Mammary microvascular endothelial cell (primary cell): Measurements from ENCODE around the gene PCDHA12. TPM values are rescaled to one million over a fixed set of nuclear protein-coding genes. Genes with fewer than 3 reads are reported as not detected.

Source experiments
- total RNA-seq: library from RNA; depleted of rRNA; stranded (reverse); fragments of >200 nt; gene quantifications from 2 replicates; pipeline ENCODE4 v1.2.3, GENCODE V29; 2015

The PCDHA12 gene
- total RNA-seq: not detected in 2 replicates

GRCh38 chr5:140875085-140876065, at the start of gene PCDHA12:
Gene PCDHA12, plus strand, starts transcription at chr5:140875308. Its CDS starts 165 bp downstream, at chr5:140875473.

GRCh38 chr5:140827704-140828361, 47.3 kb upstream of the PCDHA12 start, which contains the start of gene PCDHA6:
Gene PCDHA6, plus strand, starts transcription at chr5:140827960. Its CDS starts 132 bp downstream, at chr5:140828092.

GRCh38 chr5:140833993-140834392, 41.1 kb upstream of the PCDHA12 start, which contains the start of gene PCDHA7:
Gene PCDHA7, plus strand, starts transcription at chr5:140834269. Its CDS starts 115 bp downstream, at chr5:140834384.

GRCh38 chr5:140840978-140841962, 33.8 kb upstream of the PCDHA12 start, which contains the start of gene PCDHA8:
Gene PCDHA8, plus strand, starts transcription at chr5:140841187. Its CDS starts 135 bp downstream, at chr5:140841322.

GRCh38 chr5:140848139-140849102, 26.7 kb upstream of the PCDHA12 start, which contains the start of gene PCDHA9:
Gene PCDHA9, plus strand, starts transcription at chr5:140848382. Its CDS starts 114 bp downstream, at chr5:140848496.

GRCh38 chr5:140855772-140856674, 19.1 kb upstream of the PCDHA12 start, which contains the start of gene PCDHA10:
Gene PCDHA10, plus strand, starts transcription at chr5:140855897. Its CDS starts 152 bp downstream, at chr5:140856049.

GRCh38 chr5:140868721-140869554, 6.2 kb upstream of the PCDHA12 start, which contains the start of gene PCDHA11:
Gene PCDHA11, plus strand, starts transcription at chr5:140868957. Its CDS starts 147 bp downstream, at chr5:140869104.

GRCh38 chr5:140881889-140882590, 6.9 kb downstream of the PCDHA12 start, which contains the start of gene PCDHA13:
Gene PCDHA13, plus strand, starts transcription at chr5:140882124. Its CDS starts 145 bp downstream, at chr5:140882269.

GRCh38 chr5:140925806-140926442, 50.8 kb downstream of the PCDHA12 start, which contains the start of gene PCDHAC1:
Gene PCDHAC1, plus strand, starts transcription at chr5:140926299. Its CDS starts 594 bp downstream, at chr5:140926893.

Other genes starting within 250 kb of the PCDHA12 start
- 0.20 and 0.60 TPM in 2 replicates for gene CD14, start 242.1 kb upstream of the PCDHA12 start, total RNA-seq
- gene TMCO6, start 235.9 kb upstream of the PCDHA12 start, total RNA-seq: 30.0 and 36.1 TPM in 2 replicates
- 58.5 and 60.6 TPM in 2 replicates for gene NDUFA2, start 227.7 kb upstream of the PCDHA12 start, total RNA-seq
- 64.9 and 80.8 TPM in 2 replicates for gene IK, start 227.5 kb upstream of the PCDHA12 start, total RNA-seq
- 20.2 and 20.4 TPM in 2 replicates for gene WDR55, start 210.4 kb upstream of the PCDHA12 start, total RNA-seq
- 0.10 and 0.80 TPM in 2 replicates for gene DND1, start 201.7 kb upstream of the PCDHA12 start, total RNA-seq
- 78.0 and 83.4 TPM in 2 replicates for gene HARS1, start 183.9 kb upstream of the PCDHA12 start, total RNA-seq
- gene HARS2, start 183.9 kb upstream of the PCDHA12 start, total RNA-seq: 21.4 and 28.1 TPM in 2 replicates
- 34.9 and 45.4 TPM in 2 replicates for gene ZMAT2, start 174.9 kb upstream of the PCDHA12 start, total RNA-seq
- not detected in 2 replicates for gene PCDHA1, start 89.2 kb upstream of the PCDHA12 start, total RNA-seq
- 0.10 TPM in 1 of 2 replicates, not detected in the other for gene PCDHA2, start 80.5 kb upstream of the PCDHA12 start, total RNA-seq
- gene PCDHA3, start 74.3 kb upstream of the PCDHA12 start, total RNA-seq: 0.20 TPM in 1 of 2 replicates, not detected in the other
- 0.05 TPM in 1 of 2 replicates, not detected in the other for gene PCDHA4, start 68.2 kb upstream of the PCDHA12 start, total RNA-seq
- gene PCDHA5, start 53.7 kb upstream of the PCDHA12 start, total RNA-seq: not detected in 2 replicates
- gene PCDHA6, start 47.3 kb upstream of the PCDHA12 start, total RNA-seq: 0.27 TPM in 1 of 2 replicates, not detected in the other
- 0.20 TPM in 1 of 2 replicates, not detected in the other for gene PCDHA7, start 41.0 kb upstream of the PCDHA12 start, total RNA-seq
- gene PCDHA8, start 34.1 kb upstream of the PCDHA12 start, total RNA-seq: not detected in 2 replicates
- 0.13 TPM in 1 of 2 replicates, not detected in the other for gene PCDHA9, start 26.9 kb upstream of the PCDHA12 start, total RNA-seq
- 0.13 TPM in 1 of 2 replicates, not detected in the other for gene PCDHA10, start 19.4 kb upstream of the PCDHA12 start, total RNA-seq
- gene PCDHA11, start 6.4 kb upstream of the PCDHA12 start, total RNA-seq: under 0.01 and 0.05 TPM in 2 replicates
- gene PCDHA13, start 6.8 kb downstream of the PCDHA12 start, total RNA-seq: not detected in 2 replicates
- gene PCDHAC1, start 51.0 kb downstream of the PCDHA12 start, total RNA-seq: not detected in 2 replicates
- gene PCDHAC2, start 91.2 kb downstream of the PCDHA12 start, total RNA-seq: 0.64 and 0.73 TPM in 2 replicates
- not detected in 2 replicates for gene PCDHB1, start 176.1 kb downstream of the PCDHA12 start, total RNA-seq
- 0.40 and 1.7 TPM in 2 replicates for gene PCDHB2, start 219.3 kb downstream of the PCDHA12 start, total RNA-seq
- gene PCDHB3, start 225.2 kb downstream of the PCDHA12 start, total RNA-seq: 0.30 and 0.47 TPM in 2 replicates
- 0.07 and 0.10 TPM in 2 replicates for gene PCDHB4, start 246.5 kb downstream of the PCDHA12 start, total RNA-seq